ENCODE results near the gene FBXW10B.
"Not testable (repeated sequence)": the region's sequence is repeated elsewhere in the genome, so short reads cannot be mapped to it uniquely, and the experiment has no call there.

GRCh38 chr17:15642505-15643251, 23.2 kb upstream of the FBXW10B start:
- TF ChIP-seq CTCF (IDR thresholded peaks at IDR 0.05 in 8 of 11, conservative IDR thresholded peaks at IDR 0.05 in 3 of 11); POLR2AphosphoS5 (IDR thresholded peaks at IDR 0.05): not testable (repeated sequence)
